HG03066 (cell line): ENCODE results near the gene ADGRL2.

Experiments used
- ATAC-seq: cut with Tn5 transposase; IDR thresholded peaks from one replicate; pipeline ENCODE4 v1.9.1; 2021; ENCODE audit warnings: low read depth; ENCODE audit not compliant: unreplicated experiment

ADGRL2 gene

DNA sequence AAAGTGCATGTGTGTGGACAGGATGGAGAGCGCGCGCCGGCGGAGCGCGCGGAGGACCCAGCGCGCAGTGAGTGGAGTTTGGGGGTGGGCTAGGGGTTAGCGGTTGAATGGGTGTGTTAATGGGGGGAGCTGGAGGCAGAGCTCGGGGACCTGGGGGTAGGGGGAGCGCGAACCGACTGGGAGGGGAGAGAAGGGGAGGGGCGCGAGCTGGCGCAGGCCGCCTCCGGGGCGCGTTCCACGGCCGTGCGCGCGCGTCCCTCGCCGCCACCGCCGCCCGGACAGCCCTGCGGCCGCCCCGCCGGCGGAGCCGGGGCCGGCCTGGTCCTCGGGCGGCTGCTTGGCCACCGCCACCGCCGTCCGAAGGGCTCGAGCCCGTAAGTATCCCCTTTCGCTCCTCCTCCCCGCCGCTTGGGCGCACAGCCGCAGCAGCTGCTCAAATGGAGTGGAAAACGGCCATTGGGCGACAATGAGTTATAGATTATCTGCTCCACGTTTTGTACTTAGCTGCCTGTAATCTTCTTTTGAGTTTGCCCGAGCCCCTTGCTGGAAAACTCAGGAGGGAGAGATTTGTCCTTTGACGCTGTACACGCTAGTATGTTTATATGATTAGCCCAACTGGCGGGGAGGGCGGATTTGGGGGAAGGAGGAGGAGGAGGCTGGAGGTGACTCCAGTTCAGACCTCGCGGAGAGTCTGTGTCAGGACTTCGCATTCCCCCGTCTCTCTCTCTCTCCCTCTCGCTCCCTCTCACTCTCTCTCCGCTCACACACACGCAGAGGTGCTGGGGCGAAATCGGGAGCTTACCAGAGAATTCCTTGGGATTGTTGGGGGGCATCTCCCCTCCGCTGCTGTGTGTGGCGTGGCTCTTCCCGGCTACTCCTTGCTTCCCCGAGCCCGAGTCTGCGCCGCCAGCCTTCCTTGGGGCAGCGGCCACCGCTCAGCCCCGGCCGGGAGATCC lies at the start of gene ADGRL2:
Gene ADGRL2 (plus strand): TSS at position 240 of the 956 bp plus-strand sequence. CDS start 36,051 bp downstream, outside the sequence.
- peak; percentile 49 for ATAC-seq

DNA sequence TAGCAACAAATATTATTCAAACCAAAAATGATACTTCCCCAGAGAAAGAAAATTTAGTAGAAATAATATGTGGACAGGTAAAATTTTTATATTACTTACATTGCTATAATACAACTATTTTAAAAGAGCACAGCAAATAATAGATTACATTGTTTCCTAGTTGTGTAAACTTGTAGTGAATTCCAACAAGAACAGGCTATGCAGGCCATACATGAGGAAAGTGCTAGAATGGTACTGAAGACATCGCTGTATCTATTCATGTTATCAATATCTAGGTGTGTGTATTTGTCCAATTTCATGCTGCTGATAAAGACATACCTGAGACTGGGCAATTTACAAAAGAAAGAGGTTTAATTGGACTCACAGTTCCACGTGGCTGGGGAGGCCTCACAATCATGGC lies 47.9 kb upstream of the ADGRL2 start:
- no peak for ATAC-seq

DNA sequence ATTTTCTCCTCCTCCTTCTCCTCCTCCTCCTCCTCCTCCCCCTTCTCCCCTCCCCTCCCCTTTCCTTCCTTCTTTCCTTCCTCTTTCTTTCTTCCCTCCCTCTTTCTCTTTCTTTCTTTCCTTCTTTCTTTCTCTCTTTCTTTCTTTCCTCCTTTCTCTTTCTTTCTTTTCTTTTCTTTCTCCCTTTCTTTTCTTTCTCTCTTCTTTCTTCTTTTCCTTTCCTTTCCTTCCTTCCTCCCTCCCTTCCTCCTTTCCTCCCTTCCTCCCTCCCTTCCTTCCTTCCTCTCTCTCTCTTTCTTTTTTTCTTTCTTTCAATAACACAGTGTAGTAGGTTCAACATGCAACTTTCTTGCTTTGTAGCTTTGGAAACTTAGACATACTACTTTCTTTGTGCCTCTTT lies 46.3 kb upstream of the ADGRL2 start:
- ATAC-seq, result no peak

DNA sequence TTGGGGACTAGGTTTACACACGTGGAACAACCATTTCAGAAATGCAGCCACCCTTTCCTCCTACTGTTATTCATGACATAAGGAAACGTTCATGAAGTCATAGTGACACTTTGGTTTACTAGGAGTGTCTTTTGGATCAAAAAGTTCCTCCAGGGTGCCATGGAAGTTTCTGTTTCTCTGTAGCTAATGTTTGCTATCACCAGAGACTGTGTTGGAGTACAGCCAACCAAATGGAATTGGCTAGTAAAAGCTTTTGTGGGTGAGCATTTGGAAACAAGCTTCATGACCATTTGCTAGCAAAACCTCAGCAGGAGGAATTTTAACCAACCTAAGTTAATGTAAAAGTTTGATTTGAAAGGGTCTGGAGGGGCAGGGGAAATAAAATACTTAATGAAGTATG lies 43.9 kb upstream of the ADGRL2 start:
- ATAC-seq, result no peak

DNA sequence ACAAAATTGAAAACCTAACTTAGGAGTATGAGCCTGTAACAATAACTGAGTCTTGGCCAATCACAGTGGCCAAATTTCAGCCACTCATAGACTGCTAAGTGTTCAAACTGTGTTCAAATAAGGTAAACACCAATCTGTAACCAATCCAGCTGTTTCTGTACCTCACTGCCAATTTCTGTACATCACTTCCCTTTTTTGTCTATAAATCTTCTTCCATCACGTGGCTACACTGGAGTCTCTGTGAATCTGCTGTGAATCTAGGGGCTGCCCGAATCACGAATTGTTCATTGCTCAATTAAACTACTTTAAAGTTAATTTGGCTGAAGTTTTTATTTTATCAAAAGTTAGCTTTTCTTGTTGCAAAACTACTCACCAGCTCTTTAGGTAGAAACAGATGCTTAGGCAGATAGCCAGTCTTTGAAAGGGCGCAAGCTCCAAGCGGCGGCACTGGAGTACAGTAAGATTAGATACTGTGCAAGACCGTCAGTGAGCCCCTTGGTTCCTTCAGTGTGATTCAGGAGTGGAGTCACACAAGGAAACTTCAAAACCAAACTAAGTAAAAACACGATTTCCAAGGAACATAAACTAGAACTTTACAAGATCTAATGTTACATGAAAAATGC lies 43.2 kb upstream of the ADGRL2 start:
- ATAC-seq, result no peak

DNA sequence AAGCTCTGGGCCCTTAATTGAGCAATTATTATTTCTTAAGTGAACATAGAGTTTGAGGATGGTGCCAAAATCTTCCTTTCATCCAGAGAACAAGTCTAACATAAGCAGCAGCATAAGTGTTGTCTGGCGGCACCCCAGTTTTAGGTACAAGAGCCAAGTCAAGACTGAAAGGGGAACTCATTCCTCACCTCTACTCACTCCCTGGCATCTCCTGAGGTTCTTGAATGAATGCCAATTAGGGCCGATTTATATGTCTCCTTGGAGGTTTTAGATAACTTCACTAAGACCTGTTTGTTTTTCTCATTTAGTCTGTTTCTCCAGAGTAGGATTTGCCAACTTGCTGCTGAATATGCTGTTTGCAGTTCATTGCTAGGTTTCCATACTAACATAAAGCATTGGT lies 42.6 kb upstream of the ADGRL2 start:
- no peak for ATAC-seq

DNA sequence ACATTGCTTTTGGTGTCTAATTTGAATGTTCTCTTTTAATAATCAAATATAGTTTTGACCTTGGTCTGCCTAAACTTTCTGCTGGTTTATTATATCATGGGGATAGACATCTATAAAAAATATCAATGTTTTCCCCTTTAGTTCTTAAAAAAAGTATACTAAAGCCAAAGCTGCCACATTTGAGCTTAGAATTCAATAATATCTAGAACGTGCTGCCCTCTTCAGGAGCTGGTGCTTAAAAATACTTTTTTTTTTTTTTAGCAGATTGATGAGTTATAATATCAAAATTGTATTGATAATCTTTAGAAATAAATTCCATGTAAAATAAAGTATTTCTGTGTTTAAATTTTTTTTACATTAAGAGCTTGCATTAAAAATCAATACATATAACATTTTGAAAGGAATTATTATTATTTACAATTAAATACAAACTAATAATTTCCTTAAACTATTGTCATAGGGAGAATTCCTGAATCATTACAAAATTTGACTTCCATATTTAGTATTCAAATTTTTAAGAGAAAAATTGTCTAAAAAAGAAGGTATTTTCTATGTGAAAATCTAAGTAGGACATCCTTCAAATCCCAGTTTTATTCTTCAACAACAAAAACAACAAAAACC lies 40.1 kb upstream of the ADGRL2 start:
- ATAC-seq, result no peak

DNA sequence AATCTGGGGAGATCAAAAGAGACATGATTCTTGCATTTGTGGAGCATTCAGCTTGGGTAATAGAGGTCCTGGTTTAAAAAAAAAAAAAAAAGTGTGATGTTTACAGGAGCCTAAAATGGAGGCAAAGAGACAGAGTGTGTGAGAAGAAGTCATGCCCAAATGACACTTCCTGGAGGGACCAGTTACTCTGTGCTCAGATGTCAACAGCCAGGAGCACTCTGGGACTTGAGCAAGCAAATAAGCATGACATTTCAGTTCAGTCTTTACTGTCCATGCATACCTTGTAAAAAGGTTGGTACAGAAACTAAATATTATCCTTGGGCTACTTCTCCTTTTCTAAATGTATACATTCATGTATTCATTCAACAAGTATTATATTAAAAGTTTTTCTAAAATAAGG lies 25.2 kb upstream of the ADGRL2 start:
- ATAC-seq, result no peak

DNA sequence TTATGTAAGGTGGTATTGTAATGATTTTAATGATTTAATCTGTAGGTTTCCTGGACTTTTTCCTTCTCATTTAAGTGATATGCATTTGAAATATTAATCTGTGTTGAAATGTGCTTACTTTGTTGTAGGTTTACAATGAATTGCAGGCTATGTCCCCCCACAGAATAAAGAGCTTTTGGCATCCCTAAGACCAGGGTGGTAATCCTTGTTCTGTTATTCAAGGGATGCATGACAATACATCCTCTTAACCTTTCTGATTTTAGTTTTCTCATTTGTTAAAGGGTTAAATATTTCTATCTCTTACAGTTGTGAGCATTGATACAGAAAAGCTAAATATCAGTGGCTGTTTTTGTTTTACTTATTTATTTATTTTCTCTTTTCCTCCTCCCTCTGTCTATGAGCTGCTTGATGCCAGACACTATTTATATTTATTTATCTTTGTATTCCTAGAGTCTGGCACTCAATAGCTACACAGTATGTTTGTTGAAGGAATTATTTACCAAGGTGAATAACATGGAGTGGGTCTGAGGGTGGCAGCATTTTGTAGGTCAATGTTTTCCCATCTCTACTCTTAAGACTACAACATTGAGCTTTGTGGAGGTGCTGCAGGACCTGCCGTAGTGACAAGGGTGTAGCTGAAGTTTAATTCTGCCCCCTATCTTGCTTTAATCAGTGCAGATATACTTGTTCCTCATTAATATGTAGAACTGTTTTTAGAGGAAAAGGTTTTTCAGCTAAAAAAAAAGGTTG lies 19.9 kb upstream of the ADGRL2 start:
- no peak for ATAC-seq

DNA sequence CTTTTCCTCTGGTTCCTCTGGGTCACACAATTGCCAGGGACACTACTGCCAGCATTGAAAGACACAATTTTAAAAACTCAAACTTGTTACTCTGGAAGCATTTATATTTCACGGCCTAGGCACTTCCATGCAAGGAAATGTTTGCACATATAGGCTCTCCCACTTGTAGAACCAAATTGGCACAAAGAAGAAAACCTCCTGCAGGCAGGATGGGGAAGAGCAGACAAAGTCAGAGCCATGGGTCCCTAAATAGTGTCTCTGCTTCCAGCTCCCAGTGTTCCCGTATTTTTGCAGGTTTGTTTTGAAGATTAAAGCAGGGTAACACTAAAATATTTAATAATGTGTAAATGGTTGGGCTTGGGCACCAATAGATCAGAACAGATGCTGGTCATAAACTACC lies 19.0 kb upstream of the ADGRL2 start:
- ATAC-seq, result no peak

DNA sequence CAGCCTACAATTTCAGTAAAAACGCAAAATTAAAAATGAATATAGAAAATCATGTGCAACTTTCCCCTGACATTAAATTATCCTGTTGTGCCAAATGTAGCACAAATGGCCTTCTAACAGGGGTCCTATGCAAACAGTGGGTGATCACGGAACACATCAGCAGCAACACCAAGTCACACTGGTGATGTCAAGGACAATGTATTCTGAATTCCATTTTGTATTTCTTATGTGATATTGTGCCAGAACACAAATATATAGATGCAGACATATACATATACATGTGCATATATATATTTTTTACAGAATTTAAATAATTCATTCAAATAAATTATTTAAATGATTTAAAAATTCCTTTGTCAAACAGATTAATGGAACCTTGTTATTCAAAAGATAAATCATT lies 8.6 kb upstream of the ADGRL2 start:
- ATAC-seq, result no peak

DNA sequence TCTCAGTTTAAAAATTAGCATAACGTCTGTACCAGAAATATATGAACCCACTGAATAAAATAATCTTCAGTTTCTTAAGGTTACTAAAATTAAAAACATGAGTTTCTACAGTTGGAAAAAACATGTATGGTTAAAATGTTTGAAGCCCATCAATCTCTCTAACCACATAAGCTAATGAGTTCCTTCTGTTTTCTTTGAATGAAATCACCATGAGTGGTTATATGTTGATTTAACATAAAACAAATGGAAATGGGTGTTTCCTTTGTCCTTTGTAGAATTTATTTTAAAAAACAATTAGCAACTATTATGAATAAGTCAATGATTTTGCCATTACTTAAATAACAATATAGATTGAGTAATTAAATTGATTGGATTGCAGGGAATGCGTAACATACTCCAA lies 3.0 kb upstream of the ADGRL2 start:
- ATAC-seq, result no peak

DNA sequence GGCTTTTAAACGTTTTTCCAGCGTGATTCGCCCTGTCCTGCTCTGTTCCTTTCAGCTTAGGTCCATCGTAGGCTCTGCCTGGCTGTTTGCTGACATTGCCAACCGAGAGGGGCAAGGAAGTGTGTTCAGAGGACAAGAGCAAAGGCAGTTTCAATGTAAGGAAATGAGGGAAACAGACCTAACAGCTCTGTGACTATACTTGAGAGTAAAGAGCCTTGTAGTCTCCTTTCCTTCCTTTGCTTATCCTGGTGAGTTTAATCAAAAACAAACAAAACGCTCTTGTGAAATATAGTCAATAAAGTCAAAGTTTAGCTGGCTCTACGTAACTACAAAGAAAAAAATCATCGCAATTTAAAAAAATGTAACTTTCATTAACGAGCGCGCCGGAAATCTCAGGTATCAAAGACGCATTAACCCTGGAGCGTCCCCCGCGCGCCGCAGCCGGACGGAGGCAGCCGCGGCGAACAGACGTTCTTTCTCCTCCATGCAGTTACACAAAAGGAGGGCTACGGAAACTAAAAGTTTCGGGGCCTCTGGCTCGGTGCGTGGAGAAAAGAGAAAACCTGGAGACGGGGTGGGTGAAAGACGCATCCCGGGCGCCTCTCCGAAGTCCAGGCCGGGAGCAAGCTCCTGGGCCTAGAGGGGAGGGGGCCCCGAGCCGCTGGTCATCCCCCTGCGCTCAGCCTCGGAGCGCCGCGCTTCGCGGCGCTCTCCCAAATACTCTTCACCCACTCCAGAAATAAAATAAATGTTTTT lies 617 bp upstream of the ADGRL2 start:
- no peak for ATAC-seq

DNA sequence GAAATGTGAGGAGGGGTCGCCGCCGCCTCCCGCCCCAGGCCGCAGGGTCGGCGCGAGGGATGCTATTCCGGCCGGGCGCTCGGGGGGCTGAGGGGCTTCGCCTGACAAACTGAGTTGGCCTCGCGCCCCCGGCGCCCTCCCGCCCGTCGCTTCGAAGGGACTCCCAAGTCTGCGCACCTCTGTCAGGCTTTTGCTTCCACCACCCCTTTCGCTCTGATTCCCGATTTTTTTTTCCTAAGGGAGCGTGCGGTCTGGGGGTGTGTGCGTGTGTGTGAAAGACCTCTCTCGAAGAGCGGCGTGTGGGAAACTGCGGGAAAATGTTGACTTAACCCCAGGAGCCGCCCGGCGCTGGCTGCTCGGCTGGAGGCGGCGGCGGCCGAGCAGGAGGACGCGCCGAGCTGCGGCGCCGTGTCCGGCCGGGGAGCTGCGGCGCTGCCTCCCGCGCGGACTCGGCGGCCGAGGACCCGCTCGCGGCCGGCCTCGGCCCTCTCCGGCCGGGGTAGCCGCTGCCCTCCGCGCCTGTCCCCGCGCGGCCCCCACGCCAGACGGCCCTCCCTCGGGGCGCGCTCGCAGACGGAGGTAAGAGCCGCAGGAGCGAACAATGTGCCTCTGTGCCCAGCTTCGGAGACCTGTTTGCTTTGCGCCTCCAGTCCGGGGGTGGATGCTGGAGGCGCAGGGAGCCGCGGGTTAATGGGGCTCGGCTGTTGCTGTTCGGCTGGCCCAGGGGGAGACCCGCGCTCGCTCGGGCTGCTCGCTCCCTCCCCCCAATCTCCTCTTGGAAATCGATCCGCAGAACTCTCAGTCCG lies 1.1 kb downstream of the ADGRL2 start:
- no peak for ATAC-seq

DNA sequence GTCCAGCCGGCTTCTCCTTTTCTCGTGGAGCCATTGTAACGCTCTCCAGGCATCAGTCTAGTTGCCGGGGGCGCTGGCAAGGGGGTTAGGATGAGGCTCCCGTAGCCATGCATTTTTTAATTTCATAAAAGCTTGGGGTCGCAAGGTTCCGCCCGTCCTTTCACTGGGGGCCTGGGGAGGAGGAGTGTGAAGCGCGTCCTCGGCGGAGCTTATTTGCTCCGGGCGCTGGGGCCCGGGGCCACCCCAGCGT lies 1.6 kb downstream of the ADGRL2 start:
- no peak for ATAC-seq

DNA sequence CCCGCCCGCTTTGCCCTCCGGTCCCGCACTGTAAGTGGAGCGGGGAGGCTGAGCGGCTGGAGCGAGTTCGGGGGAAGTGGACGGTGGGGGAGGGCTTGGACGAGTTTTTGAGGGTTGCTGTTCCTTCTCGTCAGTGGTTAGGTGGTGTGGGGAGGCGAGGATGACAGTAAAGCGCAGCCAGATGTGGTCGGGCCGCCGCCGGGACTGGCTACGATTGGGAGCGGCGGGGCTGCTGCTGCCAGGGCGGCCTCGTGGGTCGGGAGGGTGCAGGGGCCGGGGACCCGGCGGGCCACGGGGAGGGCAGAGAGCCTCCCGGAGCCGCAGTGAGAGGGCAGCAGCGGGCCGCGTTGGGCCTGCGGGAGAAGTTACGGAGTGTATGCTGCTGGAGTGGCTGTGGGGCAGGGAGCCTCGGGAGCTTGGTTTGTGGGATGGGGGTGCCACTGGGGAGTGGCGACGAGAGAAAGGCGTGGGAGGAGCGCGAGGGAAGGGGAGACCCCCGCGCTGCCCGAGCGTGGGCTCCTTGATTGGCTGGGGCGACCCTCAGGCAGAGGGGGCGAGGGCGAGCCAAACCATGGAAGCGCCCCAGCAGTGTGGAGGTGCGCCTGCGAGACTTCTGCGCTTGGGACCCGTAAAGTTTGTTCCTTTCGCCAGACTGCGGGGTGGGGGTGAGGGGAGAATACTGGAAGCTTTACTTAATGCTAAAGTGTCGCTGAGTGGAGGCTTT lies 2.1 kb downstream of the ADGRL2 start:
- no peak for ATAC-seq

DNA sequence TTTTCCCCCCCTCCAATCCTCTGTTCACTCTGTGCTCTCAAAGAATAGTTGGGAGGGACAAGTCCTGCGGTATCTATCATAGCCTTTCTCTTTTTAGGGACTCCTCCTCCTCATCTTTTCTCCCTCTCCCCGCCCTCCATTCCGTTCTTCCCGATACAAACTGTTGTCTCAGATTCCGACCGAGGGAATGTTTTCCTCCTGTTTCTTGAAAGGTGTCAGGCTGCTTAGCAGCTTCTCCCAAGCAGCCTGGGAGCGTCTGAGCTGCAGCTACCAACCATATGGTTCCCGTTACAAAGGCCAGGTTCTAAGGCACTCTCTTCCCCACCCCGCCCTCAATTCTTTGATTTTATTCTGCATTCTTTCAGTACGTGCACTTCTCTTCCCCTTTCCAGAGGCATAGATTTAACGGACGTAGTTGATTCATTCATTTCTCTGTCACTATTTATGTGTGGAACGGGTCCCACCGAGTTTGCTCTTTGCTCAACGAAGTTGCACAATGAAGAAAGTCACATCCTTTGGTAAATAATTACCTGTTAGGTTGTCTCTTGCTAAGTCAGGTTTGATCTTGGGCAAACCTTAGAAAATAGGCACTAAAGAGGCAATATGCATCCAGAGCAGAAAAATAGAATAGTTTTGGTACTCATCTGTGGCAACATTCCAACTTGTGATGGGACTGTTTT lies 2.8 kb downstream of the ADGRL2 start:
- ATAC-seq, result no peak

DNA sequence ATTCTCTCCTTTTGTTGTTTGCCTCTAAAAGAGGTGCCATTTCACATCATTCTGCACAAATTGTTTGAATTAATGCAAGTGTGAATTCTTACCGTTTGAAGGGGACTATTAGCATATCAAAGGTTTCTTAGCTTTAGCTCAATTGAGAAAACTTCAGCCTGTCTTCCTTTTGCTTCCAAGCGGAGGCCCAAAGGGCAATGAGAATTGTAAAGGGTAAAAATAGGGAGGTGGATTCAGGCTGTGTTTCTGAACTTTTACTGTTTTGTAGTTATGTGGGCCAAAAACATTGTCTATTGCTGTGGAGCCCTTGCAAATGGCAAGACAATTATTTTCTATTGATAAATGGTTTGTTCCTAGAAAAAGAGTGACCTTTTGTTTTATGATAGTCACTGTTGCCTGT lies 3.6 kb downstream of the ADGRL2 start:
- no peak for ATAC-seq
